Karpas-422 (cell line): ENCODE measurements around the gene THSD7B. TPM values are rescaled to one million over a fixed set of nuclear protein-coding genes. Genes with fewer than 3 reads are reported as not detected.

Source experiments
- DNase-seq: peaks from one replicate; pipeline ENCODE4 v3.0.0-alpha.2; 2015
- H2AFZ ChIP-seq: fragments of 200-600 bp; sonication (generic); 2 replicates; pipeline ENCODE4 v1.6.1; 2014; ENCODE audit warnings: antibody characterized with exemption, low read length, mixed read lengths
- H3K27ac ChIP-seq: fragments of 200-600 bp; sonication (generic); 2 replicates; pipeline ENCODE4 v1.5.1; 2014; ENCODE audit warnings: mild to moderate bottlenecking, low read length, moderate library complexity
- H3K27me3 ChIP-seq: fragments of 200-600 bp; sonication (generic); 2 replicates; pipeline ENCODE4 v1.6.1; 2014; ENCODE audit warnings: low read length, mixed read lengths
- H3K36me3 ChIP-seq: fragments of 200-600 bp; sonication (generic); 2 replicates; pipeline ENCODE4 v1.6.1; 2014; ENCODE audit warnings: low read length, mixed read lengths; ENCODE audit not compliant: insufficient read depth
- H3K4me1 ChIP-seq: fragments of 200-600 bp; sonication (generic); 2 replicates; pipeline ENCODE4 v1.6.1; 2014; ENCODE audit warnings: mild to moderate bottlenecking, low read length, mixed read lengths
- H3K4me2 ChIP-seq: fragments of 200-600 bp; sonication (generic); 2 replicates; pipeline ENCODE4 v1.6.1; 2014; ENCODE audit warnings: low read length, low read depth, mild to moderate bottlenecking; ENCODE audit not compliant: poor library complexity, severe bottlenecking
- H3K4me3 ChIP-seq: fragments of 200-600 bp; sonication (generic); 2 replicates; pipeline ENCODE4 v1.5.1; 2014; ENCODE audit warnings: mild to moderate bottlenecking, antibody characterized with exemption, low read length, mixed read lengths
- H3K79me2 ChIP-seq: fragments of 200-600 bp; sonication (generic); 2 replicates; pipeline ENCODE4 v1.6.1; 2014; ENCODE audit warnings: mild to moderate bottlenecking, low read length, mixed read lengths
- H3K9ac ChIP-seq: fragments of 200-600 bp; sonication (generic); 2 replicates; pipeline ENCODE4 v1.6.0; 2014; ENCODE audit warnings: low read length
- H3K9me2 ChIP-seq: fragments of 200-600 bp; sonication (generic), shearing (Covaris generic); replicated peaks from 2 replicates; pipeline ENCODE4 v1.6.0; 2014; ENCODE audit warnings: mild to moderate bottlenecking, low read length, moderate library complexity; ENCODE audit not compliant: insufficient read depth
- H3K9me3 ChIP-seq: fragments of 300-700, 200-600 bp; sonication (generic); 2 replicates; pipeline ENCODE4 v1.6.1; 2014; ENCODE audit warnings: low read length, mixed read lengths
- H4K20me1 ChIP-seq: fragments of 200-600 bp; sonication (generic); 2 replicates; pipeline ENCODE4 v1.6.1; 2014; ENCODE audit warnings: mild to moderate bottlenecking, antibody characterized with exemption, low read length, low read depth; ENCODE audit not compliant: insufficient read depth
- total RNA-seq: library from RNA; depleted of rRNA; stranded (reverse); fragments of >200 nt; shearing (Covaris generic); gene quantifications from 2 replicates; pipeline ENCODE4 v1.2.3, GENCODE V29; 2014; ENCODE audit warnings: low replicate concordance

The THSD7B gene
- total RNA-seq, 1 experiment from 2014 or later: not detected

DNA sequence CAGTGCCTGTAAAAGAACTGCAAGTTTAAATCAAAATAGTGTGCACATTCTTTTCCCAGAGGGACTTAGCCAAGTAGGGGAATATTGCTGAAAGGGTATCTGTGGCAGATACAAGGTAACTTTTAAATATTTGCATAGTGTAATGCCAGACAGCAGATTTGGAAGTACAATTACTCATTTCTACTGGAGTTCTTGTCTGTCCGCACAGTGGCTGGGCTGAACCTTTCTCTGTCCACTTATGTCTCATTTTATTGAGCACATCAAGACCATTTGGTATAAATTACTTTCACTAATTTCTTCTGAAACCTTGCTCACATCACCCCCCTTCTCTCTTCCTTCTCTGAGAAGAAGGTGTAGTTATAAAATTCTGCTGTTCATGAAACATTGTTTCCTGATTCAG is 271.3 kb downstream of the THSD7B start:
- Histone ChIP-seq H3K79me2 (no peaks in the 10 kb centered on the region), H3K4me2 (no peak overlapping the region), H3K9ac (no peak overlapping the region), H3K4me1 (no peaks in the 10 kb centered on the region), H3K9me3 (no peaks in the 10 kb centered on the region), H3K4me3 (no peak overlapping the region), H4K20me1 (no peaks in the 10 kb centered on the region), H3K36me3 (no peaks in the 10 kb centered on the region), H3K9me2 (no peaks in the 10 kb centered on the region), H3K27me3 (no peaks in the 10 kb centered on the region), H3K27ac (no peak overlapping the region), H2AFZ (no peak overlapping the region)
- no peak for DNase-seq

DNA sequence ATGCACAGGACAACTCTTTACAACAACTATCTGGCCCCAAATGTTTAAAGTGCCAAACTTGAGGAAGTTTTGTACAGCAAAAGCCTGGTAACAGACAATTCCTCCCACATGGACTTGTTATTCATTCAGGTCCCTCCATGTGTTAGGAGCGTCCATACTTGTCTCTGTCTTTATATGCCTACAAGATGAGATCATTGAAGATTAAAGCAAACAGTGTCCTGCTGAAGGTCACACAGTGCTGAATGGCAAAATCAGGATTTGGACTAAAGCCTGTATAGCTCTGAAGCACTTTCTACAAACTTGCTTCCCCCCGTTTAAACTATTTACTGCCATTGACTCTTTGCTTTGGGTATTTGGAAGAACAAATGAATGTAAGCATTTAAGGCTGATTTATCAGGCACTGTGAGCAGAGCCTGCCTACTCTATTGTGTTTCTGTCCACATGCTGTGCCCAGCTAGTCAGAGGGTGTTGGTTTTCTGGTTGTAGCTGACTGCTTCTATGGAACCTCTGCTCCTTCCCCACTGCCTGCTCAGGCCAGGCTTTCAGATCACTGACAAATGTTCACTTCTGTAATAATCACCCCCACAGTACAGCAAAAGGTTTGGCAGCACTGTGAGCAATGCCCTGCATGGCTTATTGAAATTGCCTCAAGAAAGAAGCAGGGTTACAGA is 274.3 kb downstream of the THSD7B start:
- Histone ChIP-seq H3K4me1 (no peaks in the 10 kb centered on the region), H3K36me3 (no peaks in the 10 kb centered on the region), H3K4me2 (no peak overlapping the region), H3K27ac (no peak overlapping the region), H3K9me2 (no peaks in the 10 kb centered on the region), H3K27me3 (no peaks in the 10 kb centered on the region), H3K79me2 (no peaks in the 10 kb centered on the region), H4K20me1 (no peaks in the 10 kb centered on the region), H3K9me3 (no peaks in the 10 kb centered on the region), H2AFZ (no peak overlapping the region), H3K4me3 (no peak overlapping the region), H3K9ac (no peak overlapping the region)
- no peak for DNase-seq

GRCh38 chr2:137047369-137047768 is 282.0 kb downstream of the THSD7B start:
- no peak overlapping the region for H3K4me3 ChIP-seq
- H2AFZ ChIP-seq: no peak overlapping the region
- H3K27ac ChIP-seq: no peak overlapping the region
- H3K4me1 ChIP-seq: no peaks in the 10 kb centered on the region
- H3K79me2 ChIP-seq: no peaks in the 10 kb centered on the region
- no peaks in the 10 kb centered on the region for H3K27me3 ChIP-seq
- no peaks in the 10 kb centered on the region for H4K20me1 ChIP-seq
- H3K36me3 ChIP-seq: no peaks in the 10 kb centered on the region
- DNase-seq: no peak
- no peaks in the 10 kb centered on the region for H3K9me3 ChIP-seq
- no peaks in the 10 kb centered on the region for H3K9me2 ChIP-seq
- no peak overlapping the region for H3K9ac ChIP-seq
- no peak overlapping the region for H3K4me2 ChIP-seq

DNA sequence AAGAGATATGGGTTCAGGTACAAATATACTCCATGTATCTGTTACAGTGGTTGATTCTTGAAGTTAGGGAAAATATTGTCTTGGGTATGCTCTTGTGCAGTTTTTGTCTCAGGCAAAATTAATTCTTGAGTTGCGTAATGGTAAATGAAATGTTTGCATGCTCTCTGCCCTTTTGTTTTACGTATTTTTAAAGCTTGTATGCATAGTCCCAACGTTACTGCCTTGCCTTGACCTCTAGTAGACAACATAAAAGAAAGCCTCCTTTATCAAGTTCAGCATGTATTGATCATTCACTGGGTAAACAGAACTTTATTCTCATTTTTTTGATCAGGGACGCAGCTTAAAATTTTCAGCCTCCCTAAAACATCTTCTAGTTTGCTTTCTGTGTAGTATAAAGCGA is 283.1 kb downstream of the THSD7B start:
- Histone ChIP-seq H3K79me2 (no peaks in the 10 kb centered on the region), H3K27ac (no peak overlapping the region)

GRCh38 chr2:137049518-137049917 is 284.2 kb downstream of the THSD7B start:
- no peaks in the 10 kb centered on the region for H4K20me1 ChIP-seq
- H3K79me2 ChIP-seq: no peaks in the 10 kb centered on the region
- H3K9me2 ChIP-seq: no peaks in the 10 kb centered on the region
- H3K27me3 ChIP-seq: no peaks in the 10 kb centered on the region
- H3K9me3 ChIP-seq: no peaks in the 10 kb centered on the region
- H3K4me1 ChIP-seq: no peaks in the 10 kb centered on the region
- H3K4me2 ChIP-seq: no peak overlapping the region
- no peak overlapping the region for H3K9ac ChIP-seq
- no peak for DNase-seq
- no peak overlapping the region for H2AFZ ChIP-seq
- H3K4me3 ChIP-seq: no peak overlapping the region
- H3K27ac ChIP-seq: no peak overlapping the region
- no peaks in the 10 kb centered on the region for H3K36me3 ChIP-seq

More for the DNA sequence above, 283.1 kb downstream of the THSD7B start:
- Histone ChIP-seq H3K9me2 (no peaks in the 10 kb centered on the region), H2AFZ (no peak overlapping the region), H3K4me2 (no peak overlapping the region), H3K9ac (no peak overlapping the region), H4K20me1 (no peaks in the 10 kb centered on the region), H3K4me3 (no peak overlapping the region), H3K4me1 (no peaks in the 10 kb centered on the region), H3K27me3 (no peaks in the 10 kb centered on the region), H3K36me3 (no peaks in the 10 kb centered on the region), H3K9me3 (no peaks in the 10 kb centered on the region)
- no peak for DNase-seq

GRCh38 chr2:137050949-137051348 is 285.6 kb downstream of the THSD7B start:
- no peak for DNase-seq
- Histone ChIP-seq H3K9me3 (no peaks in the 10 kb centered on the region), H3K4me2 (no peak overlapping the region), H3K79me2 (no peaks in the 10 kb centered on the region), H3K36me3 (no peaks in the 10 kb centered on the region), H2AFZ (no peak overlapping the region), H3K27ac (no peak overlapping the region), H3K27me3 (no peaks in the 10 kb centered on the region), H3K4me3 (no peak overlapping the region), H3K9me2 (no peaks in the 10 kb centered on the region), H3K4me1 (no peaks in the 10 kb centered on the region), H4K20me1 (no peaks in the 10 kb centered on the region), H3K9ac (no peak overlapping the region)

DNA sequence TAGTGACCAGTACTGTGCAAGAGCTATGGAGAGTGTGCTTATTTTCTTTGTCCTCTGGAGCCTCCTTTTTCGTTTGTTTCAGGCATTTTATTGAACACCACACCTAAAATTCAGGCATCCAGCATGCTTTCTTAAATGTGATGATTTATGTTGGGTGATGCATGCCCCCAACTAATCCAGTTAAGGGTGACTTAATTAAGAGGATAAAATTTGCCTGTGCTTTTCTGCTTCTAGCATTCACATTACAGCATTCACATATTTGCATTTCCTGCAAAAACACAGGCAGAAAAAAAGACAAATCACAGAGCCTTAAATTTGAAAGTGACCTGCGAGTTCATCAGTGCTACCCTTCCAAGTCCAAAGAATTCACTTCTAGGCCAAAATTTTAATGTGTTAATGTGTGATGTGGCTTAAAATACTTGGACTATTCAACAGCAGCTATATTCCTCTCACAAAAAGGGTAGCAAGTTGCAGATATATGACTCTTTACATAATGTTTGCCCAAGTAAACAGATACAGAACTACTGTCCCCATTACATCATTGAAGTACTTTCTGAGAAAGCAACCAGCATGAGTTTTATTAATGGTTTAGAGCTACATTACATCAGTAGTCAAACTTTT is 286.5 kb downstream of the THSD7B start:
- Histone ChIP-seq H3K36me3 (no peaks in the 10 kb centered on the region), H3K4me2 (no peak overlapping the region), H3K27ac (no peak overlapping the region), H3K79me2 (no peaks in the 10 kb centered on the region), H3K9me2 (no peaks in the 10 kb centered on the region), H3K4me1 (no peaks in the 10 kb centered on the region), H3K9ac (no peak overlapping the region), H4K20me1 (no peaks in the 10 kb centered on the region), H3K9me3 (no peaks in the 10 kb centered on the region), H3K4me3 (no peak overlapping the region), H2AFZ (no peak overlapping the region), H3K27me3 (no peaks in the 10 kb centered on the region)
- no peak for DNase-seq

DNA sequence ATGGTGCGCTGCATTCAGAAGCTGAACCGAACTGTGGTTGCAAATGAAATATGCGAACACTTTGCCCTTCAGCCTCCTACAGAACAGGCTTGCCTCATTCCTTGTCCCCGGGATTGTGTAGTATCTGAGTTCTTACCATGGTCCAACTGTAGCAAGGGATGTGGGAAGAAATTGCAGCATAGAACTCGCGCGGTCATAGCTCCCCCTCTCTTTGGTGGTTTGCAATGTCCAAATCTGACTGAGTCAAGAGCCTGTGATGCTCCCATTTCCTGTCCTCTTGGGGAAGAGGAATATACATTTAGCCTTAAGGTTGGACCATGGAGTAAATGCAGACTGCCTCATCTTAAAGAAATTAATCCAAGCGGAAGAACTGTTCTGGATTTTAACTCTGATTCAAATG is 291.4 kb downstream of the THSD7B start:
- Histone ChIP-seq H4K20me1 (no peaks in the 10 kb centered on the region), H3K9me3 (no peaks in the 10 kb centered on the region), H2AFZ (no peak overlapping the region), H3K79me2 (no peaks in the 10 kb centered on the region), H3K27me3 (no peaks in the 10 kb centered on the region), H3K36me3 (no peaks in the 10 kb centered on the region), H3K4me3 (no peak overlapping the region), H3K4me1 (no peaks in the 10 kb centered on the region), H3K9ac (no peak overlapping the region), H3K27ac (no peak overlapping the region), H3K4me2 (no peak overlapping the region), H3K9me2 (peaks cover 4% of the 10 kb centered on the region; the same call in 1 of the 2 replicates)
- no peak for DNase-seq
